GM19455 (cell line): Measurements from ENCODE around the gene PHF8.

Experiments
- ATAC-seq: cut with Tn5 transposase; IDR thresholded peaks from one replicate; pipeline ENCODE4 v1.9.1; 2021; ENCODE audit not compliant: unreplicated experiment

PHF8 gene

GRCh38 chrX:54044126-54044876 lies at the start of gene PHF8:
TSS of gene PHF8 (minus strand) at chrX:54044473. CDS start at chrX:54042728, 1,745 bp downstream.
- peak; percentile 83 for ATAC-seq

- ATAC-seq: no peak
These were observed 49.3 kb upstream of the PHF8 start for GRCh38 chrX:54093571-54093970.

GRCh38 chrX:54093159-54093558 lies 48.9 kb upstream of the PHF8 start:
- no peak for ATAC-seq

- ATAC-seq: no peak
These were observed 46.6 kb upstream of the PHF8 start for GRCh38 chrX:54090880-54091279.

- ATAC-seq: no peak
These were observed 44.9 kb upstream of the PHF8 start for GRCh38 chrX:54089191-54089590.

GRCh38 chrX:54087661-54088060 lies 43.4 kb upstream of the PHF8 start:
- no peak for ATAC-seq

- ATAC-seq: no peak
These were observed 41.4 kb upstream of the PHF8 start for GRCh38 chrX:54085666-54086065.

- no peak for ATAC-seq
These were observed 32.6 kb upstream of the PHF8 start for GRCh38 chrX:54076903-54077302.

GRCh38 chrX:54074826-54075225 lies 30.6 kb upstream of the PHF8 start:
- no peak for ATAC-seq

- no peak for ATAC-seq
These were observed 23.5 kb upstream of the PHF8 start for GRCh38 chrX:54067766-54068165.

GRCh38 chrX:54066841-54067240 lies 22.6 kb upstream of the PHF8 start:
- ATAC-seq: no peak

GRCh38 chrX:54064564-54064963 lies 20.3 kb upstream of the PHF8 start:
- no peak for ATAC-seq

- no peak for ATAC-seq
These were observed 19.1 kb upstream of the PHF8 start for GRCh38 chrX:54063361-54063760.

- ATAC-seq: no peak
These were observed 5.5 kb upstream of the PHF8 start for GRCh38 chrX:54049801-54050200.

- ATAC-seq: no peak
These were observed 4.1 kb upstream of the PHF8 start for GRCh38 chrX:54048412-54048811.

GRCh38 chrX:54045563-54046228 lies 1.4 kb upstream of the PHF8 start:
- ATAC-seq: no peak

- no peak for ATAC-seq
These were observed 635 bp upstream of the PHF8 start for GRCh38 chrX:54044877-54045338.

- ATAC-seq: peak; percentile 23
These were observed 640 bp downstream of the PHF8 start for GRCh38 chrX:54043541-54044125.

- ATAC-seq: no peak
These were observed 1.2 kb downstream of the PHF8 start for GRCh38 chrX:54043056-54043455.

- no peak for ATAC-seq
These were observed 1.7 kb downstream of the PHF8 start for GRCh38 chrX:54042609-54043021.

GRCh38 chrX:54030329-54030728 lies 13.9 kb downstream of the PHF8 start:
- no peak for ATAC-seq

GRCh38 chrX:54029529-54030143 lies 14.6 kb downstream of the PHF8 start:
- ATAC-seq: no peak
